DMS 273 (cell line): ENCODE results near the gene DAB1.

ENCODE experiments used
- DNase-seq: peaks from one replicate; lab custom pipeline; 2025; ENCODE audit not compliant: unreplicated experiment; lab: John Stamatoyannopoulos, UW

Gene DAB1

GRCh38 chr1:56995414-56996100, 428.3 kb downstream of the DAB1 start:
- DNase-seq = no peak

DNA sequence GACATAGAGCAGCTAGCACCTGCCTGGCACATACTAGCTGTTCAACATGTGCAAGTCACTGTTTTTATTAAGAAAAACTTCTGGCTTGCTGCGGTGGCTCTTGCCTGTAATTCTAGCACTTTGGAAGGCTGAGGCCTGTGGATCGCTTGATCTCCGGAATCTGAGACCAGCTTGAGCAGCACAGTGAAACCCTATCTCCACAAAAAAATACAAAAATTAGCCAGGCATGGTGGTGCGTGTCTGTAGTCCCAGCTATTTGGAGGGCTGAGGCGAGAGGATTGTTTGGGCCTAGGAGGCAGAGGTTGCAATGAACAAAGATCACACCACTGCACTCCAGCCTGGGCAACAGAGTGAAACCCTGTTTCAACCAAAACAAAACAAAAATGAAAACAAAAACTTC, 430.4 kb downstream of the DAB1 start:
- peak; percentile 47 for DNase-seq

DNA sequence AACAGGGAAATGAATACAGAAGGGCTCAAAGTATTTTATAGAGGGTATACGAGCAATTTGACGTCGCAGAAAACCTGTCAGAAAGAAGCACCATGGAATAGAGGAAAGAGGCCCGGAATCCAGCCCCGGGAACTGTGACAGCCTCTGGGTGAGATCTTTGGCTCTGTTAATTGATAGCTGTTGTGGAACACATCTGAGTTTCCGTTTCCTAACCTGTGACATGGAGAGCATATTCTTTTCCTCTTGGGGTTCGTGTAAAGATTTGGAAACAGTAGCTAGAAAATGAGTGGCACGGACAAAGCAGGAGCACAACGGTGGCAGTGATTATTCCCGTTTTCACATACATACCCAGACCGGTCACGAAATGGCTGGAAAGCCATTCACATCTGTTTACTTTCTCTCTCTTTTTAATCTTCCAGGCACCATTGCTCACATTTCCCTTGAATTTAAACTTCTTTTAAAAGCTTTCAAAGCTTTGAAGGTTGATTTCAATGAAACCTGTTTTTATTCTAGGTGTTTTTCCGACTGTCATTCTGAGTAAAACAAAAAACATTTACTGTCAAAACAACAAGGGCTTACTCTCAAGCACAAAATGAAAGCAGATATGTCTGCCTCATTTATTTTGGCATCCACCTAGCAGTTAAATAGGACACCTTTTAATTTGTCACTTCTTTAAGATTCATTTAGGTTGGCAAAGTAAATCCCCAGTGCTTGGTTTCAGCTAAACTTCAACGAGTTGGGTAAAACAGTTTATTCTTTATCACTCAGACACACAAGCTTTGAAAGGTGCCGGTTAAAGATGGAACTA, 431.3 kb downstream of the DAB1 start:
- no peak for DNase-seq

GRCh38 chr1:56991576-56991975, 432.3 kb downstream of the DAB1 start:
- DNase-seq = no peak

- no peak for DNase-seq
Measured at GRCh38 chr1:56986397-56986796, 437.5 kb downstream of the DAB1 start.

- no peak for DNase-seq
Measured at GRCh38 chr1:56985857-56986256, 438.0 kb downstream of the DAB1 start.

GRCh38 chr1:56983484-56983883, 440.4 kb downstream of the DAB1 start:
- no peak for DNase-seq

DNA sequence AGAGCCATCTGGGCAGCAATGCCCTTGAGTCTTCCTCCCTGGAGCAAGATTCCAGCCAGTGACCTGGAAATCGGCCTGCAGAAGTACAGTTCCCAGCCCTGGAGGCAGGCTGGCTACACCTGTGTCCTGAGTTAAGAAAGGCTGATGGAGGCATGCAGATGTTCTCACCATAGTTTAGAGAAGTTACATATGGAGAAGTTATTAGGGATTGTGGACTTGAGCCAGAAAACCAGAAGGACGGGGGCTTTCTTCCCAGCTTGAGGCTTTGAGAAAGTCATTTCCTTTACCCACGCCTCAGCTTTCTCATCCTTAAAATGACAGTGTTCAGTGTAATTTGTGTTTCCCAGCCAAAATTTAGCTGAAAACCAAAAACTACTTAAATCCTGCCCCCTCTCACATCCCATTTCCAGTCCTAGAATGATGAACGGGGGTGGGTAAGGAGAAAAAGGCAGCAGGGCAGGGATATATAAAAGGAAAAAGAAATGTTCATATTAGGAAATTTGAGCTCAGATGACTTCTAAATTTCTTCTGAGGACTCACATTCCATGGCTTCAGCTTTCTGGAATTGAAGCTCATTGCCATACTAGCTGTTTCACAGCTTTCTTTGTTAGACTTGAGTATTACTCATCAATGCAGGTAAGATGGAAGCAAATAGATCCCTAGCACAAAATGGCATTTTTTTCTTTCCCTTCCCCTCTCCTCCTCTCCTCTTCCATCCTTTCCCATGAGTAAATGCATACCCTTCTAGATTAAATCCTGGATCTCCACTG, 443.7 kb downstream of the DAB1 start:
- DNase-seq = no peak

DNA sequence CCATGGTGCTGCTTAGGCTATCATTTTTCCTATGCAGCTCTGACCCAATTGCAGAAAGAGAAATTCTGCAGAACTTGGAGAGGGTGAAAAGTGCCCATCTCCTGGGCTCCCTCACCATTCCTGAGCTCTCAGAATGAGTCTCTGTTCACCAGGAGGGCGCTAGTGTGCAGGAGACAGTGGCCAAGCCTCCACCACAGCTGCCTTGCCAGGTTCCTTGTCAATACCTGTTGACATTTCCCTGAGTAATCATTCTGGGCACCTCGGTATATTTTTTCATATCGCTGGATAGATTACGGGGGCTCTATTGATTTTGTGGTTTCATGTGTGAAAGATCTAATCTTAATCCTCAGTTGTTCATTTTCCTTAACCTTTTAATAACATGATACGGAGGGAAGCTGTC, 445.0 kb downstream of the DAB1 start:
- DNase-seq = no peak

DNA sequence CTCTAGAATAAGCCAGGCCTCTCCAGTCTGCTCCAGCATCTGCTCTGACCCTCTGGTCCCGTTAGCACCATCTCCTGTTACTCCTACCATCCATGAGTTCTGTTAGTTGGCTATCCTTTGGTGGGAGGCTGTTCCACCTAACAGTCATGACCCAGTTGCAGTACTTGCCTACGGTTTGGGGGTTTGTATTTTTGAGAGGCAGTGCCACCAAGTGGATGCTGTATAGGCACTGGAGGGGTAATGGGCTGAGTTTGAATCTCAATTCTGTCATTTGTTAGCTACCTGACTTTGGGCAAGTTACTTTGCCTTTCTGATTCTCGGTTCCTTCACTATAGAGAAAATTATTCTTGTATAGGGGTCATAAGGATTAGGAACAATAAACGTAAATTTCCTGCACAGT, 445.9 kb downstream of the DAB1 start:
- DNase-seq = no peak

- DNase-seq = no peak
Measured at GRCh38 chr1:56975446-56975845, 448.4 kb downstream of the DAB1 start.

DNA sequence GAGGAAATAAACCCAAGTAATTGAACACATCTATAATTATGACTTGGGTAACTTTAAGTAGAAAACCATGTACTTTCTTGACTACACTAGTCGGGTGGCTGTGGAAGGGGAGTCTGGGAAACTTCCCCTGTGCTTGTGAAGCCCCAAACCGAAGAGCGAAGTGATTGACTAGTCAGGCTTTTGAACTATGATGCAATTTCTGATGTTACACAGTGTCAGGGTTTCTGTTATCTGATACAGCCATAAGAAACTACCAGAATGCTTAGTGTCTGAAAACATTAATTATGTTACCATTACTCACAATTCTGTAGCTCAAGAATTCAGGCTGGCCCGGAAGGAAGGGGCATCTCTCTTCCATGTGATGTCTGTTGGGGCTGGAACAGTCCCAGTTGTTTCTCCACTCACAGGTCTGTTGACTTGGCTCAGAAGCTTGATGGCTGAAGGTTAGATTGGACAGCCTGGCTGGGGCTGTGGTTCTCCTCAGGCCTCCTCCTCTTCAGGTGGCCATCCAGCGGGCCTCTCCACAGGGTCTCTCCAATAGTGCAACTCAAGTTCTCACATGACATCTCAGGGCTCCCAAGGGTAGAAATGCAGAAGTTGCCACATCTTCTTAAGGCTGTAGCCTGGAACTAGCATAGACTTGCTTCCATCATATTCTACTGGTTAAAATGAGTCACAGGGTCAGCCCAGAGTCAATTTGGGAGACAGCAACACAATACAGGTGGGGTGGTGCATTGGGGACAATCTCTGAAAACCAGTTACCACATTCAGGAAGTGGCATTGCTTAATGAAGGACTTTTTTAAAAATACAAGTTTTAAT, 449.7 kb downstream of the DAB1 start:
- no peak for DNase-seq

DNA sequence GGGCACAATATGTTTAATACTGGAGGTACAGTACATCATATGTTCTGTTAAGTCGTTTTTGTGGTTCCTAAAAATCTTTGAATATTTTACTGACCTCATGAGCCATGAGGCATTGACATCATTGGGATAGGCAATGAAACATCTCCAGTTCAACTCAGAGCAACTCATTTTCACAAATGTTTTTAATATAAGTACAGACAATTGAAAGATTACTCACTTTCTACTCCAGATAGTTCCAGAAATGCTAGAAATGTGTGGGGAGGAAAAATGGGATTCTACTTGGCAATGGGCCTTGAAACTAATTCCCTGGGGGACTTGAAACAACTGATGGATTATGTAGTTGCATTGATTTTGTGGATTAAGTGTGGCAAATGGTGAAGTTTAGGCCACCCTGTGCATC, 450.9 kb downstream of the DAB1 start:
- no peak for DNase-seq

DNA sequence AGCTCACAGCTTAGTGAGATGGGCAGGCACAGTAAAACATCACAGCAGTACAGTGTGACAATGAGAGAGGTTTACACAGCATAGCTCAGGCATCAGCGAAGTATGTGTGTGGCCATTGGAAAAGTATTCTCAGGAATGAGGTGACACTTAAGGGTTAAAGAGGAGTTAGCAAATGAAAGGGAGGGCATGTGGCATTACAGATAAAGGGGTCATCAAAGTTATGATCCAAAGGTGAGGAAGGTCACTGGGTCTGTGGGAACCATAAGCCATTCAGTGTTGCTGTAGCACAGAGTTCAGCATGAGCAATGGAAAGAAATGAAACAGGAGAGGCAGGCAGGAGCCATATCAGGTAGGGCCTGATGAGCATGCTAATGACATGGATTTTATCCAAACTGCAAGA, 453.6 kb downstream of the DAB1 start:
- no peak for DNase-seq

GRCh38 chr1:56968878-56969495, 454.9 kb downstream of the DAB1 start:
- no peak for DNase-seq

DNA sequence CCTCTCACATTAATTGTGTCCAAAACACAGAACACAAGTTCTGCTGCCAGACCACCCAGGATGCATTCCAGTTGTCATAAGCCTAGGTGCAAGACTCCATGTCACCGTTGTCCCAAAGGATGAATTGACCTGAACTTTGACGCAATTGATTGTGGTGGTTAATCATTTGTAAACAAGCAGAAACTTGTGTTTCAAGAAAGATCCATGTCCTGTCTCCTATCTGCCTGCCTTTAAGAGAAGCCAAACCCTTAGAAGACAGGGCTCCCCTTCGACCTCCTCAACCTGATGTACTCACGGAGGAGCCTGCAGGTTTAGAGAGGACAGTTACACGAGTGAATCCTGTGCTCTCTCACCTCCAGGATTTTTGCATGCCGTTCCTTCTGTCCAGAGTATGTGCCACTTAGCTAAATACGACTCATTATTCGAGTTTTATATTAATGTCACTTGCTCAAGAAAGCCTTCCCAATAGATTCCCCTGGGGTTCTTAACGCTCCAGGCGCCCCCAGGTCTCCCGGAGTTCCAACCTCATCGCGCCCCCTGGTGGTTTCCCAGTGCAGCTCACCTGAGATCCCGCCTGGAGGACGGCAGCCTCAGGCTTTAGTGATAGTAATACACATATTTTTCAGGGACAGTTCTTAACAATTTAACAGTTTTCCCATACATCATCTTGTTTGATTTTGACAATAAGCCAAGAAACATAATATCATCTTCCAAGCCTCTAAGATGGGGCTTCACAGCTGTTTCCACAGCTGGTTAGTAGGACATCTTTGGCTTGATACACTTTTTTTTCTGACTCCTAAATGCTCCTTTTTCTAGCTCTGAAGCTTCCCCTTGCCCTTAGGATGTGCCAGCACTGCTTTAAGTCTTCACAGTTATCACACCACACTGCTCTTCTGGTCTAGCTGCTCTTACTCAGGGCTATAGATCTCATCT, 455.7 kb downstream of the DAB1 start:
- DNase-seq = peak; percentile 52

GRCh38 chr1:56967355-56967754, 456.5 kb downstream of the DAB1 start:
- DNase-seq = no peak

GRCh38 chr1:56966698-56966999, 457.2 kb downstream of the DAB1 start:
- no peak for DNase-seq

DNA sequence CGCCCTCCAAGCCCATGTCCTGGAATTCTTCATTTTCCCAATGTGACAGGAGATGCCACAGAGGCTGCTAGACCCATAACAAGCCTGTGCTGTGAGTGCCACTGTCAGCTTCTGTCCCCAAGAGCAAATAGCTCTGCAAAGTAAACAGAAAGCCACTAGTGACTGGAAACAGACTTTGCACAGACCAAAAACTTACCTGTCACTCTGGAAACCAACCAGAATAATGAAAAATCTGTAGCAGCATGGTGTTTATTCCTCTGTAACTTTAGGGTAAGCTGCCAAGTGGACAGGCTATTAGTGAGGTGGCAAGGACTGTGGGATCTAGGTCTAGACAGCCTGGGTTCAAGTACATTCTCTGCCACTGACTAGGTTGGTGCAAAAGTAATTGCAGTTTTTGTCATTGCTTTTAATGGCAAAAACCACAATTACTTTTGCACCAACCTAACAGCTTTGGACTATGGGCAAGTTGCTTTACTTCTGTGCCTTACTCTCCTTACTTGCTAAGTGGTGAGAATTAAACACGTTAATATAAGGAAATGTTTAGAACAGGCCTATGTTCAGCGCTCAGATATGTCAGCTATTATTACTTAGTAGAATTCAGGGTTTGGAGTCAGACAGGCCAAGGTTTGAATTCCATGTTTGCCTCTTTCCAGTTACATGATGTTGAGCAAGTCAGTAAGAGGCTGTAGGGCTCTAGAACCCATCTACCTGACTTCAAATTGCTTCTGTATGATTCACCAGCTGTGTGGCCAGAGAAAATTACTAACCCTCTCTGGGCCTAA, 457.8 kb downstream of the DAB1 start, which contains the start of gene C8B:
Gene C8B, minus strand, starts transcription at position 100 of the 782 bp plus-strand sequence. Its CDS starts 67 bp downstream, at position 33.
- no peak for DNase-seq
